Hepatocyte (in vitro differentiated cells): Measurements from ENCODE around the gene RGS19. TPM values are rescaled to one million over a fixed set of nuclear protein-coding genes. Genes with fewer than 3 reads are reported as not detected.
A peak's percentile ranks its signal among the peaks of the same experiment; 100 is the strongest.

Experiments used
- DNase-seq: peaks from one replicate; pipeline ENCODE4 v3.0.0-alpha.2; 2016; ENCODE audit warnings: low spot score
- H2AFZ ChIP-seq: fragments of 200-600 bp; sonication (generic); 2 replicates; pipeline ENCODE4 v1.6.0; 2016; ENCODE audit warnings: antibody characterized with exemption, mild to moderate bottlenecking
- H3K27ac ChIP-seq: fragments of 200-600 bp; sonication (generic); 2 replicates; pipeline ENCODE4 v1.5.1; 2016; ENCODE audit warnings: mild to moderate bottlenecking
- H3K27me3 ChIP-seq: fragments of 200-600 bp; sonication (generic); 2 replicates; pipeline ENCODE4 v1.6.1; 2016
- H3K36me3 ChIP-seq: fragments of 200-600 bp; sonication (generic); replicated peaks from 2 replicates; pipeline ENCODE4 v1.5.1; 2016; ENCODE audit warnings: low read depth; ENCODE audit not compliant: insufficient read depth
- H3K4me1 ChIP-seq: fragments of 200-600 bp; sonication (generic); 2 replicates; pipeline ENCODE4 v1.5.1; 2016; ENCODE audit warnings: mild to moderate bottlenecking, moderate library complexity; ENCODE audit not compliant: insufficient read depth
- H3K4me2 ChIP-seq: fragments of 200-600 bp; sonication (generic); 2 replicates; pipeline ENCODE4 v1.6.0; 2016
- H3K4me3 ChIP-seq: fragments of 200-600 bp; sonication (generic); 2 replicates; pipeline ENCODE4 v1.5.1; 2016; ENCODE audit warnings: mild to moderate bottlenecking
- H3K79me2 ChIP-seq: fragments of 200-600 bp; sonication (generic); 2 replicates; pipeline ENCODE4 v1.6.0; 2017; ENCODE audit warnings: mild to moderate bottlenecking
- H3K9me2 ChIP-seq: fragments of 200-600 bp; sonication (generic); replicated peaks from 2 replicates; pipeline ENCODE4 v1.6.0; 2017; ENCODE audit warnings: mild to moderate bottlenecking; ENCODE audit not compliant: insufficient read depth
- H3K9me3 ChIP-seq: fragments of 200-600 bp; sonication (generic); 2 replicates; pipeline ENCODE4 v1.5.1; 2016; ENCODE audit warnings: low read depth, mild to moderate bottlenecking
- H4K20me1 ChIP-seq: fragments of 200-600 bp; sonication (generic); 2 replicates; pipeline ENCODE4 v1.6.0; 2016; ENCODE audit warnings: mild to moderate bottlenecking; ENCODE audit not compliant: insufficient read depth, poor library complexity, severe bottlenecking
- EZH2 ChIP-seq: fragments of 200-600 bp; sonication (generic); IDR thresholded peaks from 2 replicates; pipeline ENCODE4 v1.6.1; 2016; ENCODE audit warnings: antibody characterized with exemption, mild to moderate bottlenecking, borderline replicate concordance
- EZH2phosphoT487 ChIP-seq: fragments of 200-600 bp; sonication (generic); IDR thresholded peaks from one replicate; pipeline ENCODE4 v1.6.1; 2018; ENCODE audit warnings: antibody characterized with exemption, mild to moderate bottlenecking, low read depth, moderate library complexity; ENCODE audit not compliant: unreplicated experiment, severe bottlenecking
- WGBS: methylation state at CpG from one replicate; pipeline ENCODE4 v1.1.6; 2016; ENCODE audit warnings: low lambda C conversion rate; ENCODE audit errors: missing lambda C conversion rate; 5-methylcytosine and 5-hydroxymethylcytosine counted together
- polyA plus RNA-seq: library from polyadenylated mRNA; unstranded; fragments of >200 nt; fragmentation: Nextera tagmentation; extraction: Ambion mirVana; gene quantifications from 2 replicates; pipeline ENCODE4 v1.2.1, GENCODE V29; 2016
- total RNA-seq: library from RNA; depleted of rRNA; stranded (reverse); fragments of >200 nt; gene quantifications from 2 replicates; pipeline ENCODE4 v1.2.3, GENCODE V29; 2014
- TF ChIP-seq, protein P1 (sequence below): fragments of 200-600 bp; sonication (generic); IDR thresholded peaks from 2 replicates; pipeline ENCODE4 v1.5.1; 2016; ENCODE audit warnings: antibody characterized with exemption, mild to moderate bottlenecking; ENCODE audit not compliant: poor library complexity

The RGS19 gene
- total and polyA plus RNA-seq, 2 experiments from 2014 or later, result 8.8 to 10.9 TPM

DNA sequence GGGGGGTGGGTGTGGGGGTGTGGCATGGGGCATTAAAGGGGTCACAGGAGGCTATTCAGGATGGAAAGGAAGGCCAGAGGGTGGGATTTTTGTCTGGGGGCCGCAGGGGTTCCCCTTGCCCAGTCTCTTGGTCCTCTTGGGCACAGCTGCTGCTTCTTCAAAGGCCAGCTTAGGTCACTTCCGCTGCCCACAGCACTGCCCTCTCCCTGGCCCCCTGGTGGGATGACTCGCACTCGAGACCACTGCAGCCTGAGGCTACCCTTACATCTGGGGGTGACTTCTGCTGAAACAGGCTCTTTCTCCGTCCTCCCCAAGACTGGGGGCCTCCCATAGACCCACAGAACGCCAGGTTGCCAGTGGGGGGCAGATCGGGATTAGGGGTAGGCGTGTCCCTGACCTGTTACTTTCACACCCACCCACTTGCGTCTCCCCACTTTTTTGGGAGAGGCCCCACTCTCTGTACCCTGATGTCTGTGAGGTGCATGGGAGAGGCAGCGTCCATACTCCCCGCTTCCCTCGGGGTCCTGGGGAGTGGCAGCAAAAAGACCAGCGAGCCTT is 3.6 kb upstream of the RGS19 start:
- DNase-seq, result no peak
- Histone ChIP-seq H3K9me2 (no peaks in the 10 kb centered on the region), H4K20me1 (no peaks in the 10 kb centered on the region), H3K4me3 (peak overlapping the region; percentile 61), H3K4me1 (peaks cover 19% of the 10 kb centered on the region), H3K27me3 (peaks cover 38% of the 10 kb centered on the region), H2AFZ (no peak overlapping the region), H3K79me2 (no peaks in the 10 kb centered on the region), H3K36me3 (no peaks in the 10 kb centered on the region), H3K27ac (no peak overlapping the region), H3K9me3 (no peaks in the 10 kb centered on the region), H3K4me2 (peak overlapping the region; percentile 99)
- TF ChIP-seq EZH2phosphoT487, result no peak
- TF ChIP-seq EZH2, result no peak
- TF ChIP-seq, protein P1, sequence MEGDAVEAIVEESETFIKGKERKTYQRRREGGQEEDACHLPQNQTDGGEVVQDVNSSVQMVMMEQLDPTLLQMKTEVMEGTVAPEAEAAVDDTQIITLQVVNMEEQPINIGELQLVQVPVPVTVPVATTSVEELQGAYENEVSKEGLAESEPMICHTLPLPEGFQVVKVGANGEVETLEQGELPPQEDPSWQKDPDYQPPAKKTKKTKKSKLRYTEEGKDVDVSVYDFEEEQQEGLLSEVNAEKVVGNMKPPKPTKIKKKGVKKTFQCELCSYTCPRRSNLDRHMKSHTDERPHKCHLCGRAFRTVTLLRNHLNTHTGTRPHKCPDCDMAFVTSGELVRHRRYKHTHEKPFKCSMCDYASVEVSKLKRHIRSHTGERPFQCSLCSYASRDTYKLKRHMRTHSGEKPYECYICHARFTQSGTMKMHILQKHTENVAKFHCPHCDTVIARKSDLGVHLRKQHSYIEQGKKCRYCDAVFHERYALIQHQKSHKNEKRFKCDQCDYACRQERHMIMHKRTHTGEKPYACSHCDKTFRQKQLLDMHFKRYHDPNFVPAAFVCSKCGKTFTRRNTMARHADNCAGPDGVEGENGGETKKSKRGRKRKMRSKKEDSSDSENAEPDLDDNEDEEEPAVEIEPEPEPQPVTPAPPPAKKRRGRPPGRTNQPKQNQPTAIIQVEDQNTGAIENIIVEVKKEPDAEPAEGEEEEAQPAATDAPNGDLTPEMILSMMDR, result no peak
- 31% methylated on average over 10 of the region's 13 CpGs for WGBS

DNA sequence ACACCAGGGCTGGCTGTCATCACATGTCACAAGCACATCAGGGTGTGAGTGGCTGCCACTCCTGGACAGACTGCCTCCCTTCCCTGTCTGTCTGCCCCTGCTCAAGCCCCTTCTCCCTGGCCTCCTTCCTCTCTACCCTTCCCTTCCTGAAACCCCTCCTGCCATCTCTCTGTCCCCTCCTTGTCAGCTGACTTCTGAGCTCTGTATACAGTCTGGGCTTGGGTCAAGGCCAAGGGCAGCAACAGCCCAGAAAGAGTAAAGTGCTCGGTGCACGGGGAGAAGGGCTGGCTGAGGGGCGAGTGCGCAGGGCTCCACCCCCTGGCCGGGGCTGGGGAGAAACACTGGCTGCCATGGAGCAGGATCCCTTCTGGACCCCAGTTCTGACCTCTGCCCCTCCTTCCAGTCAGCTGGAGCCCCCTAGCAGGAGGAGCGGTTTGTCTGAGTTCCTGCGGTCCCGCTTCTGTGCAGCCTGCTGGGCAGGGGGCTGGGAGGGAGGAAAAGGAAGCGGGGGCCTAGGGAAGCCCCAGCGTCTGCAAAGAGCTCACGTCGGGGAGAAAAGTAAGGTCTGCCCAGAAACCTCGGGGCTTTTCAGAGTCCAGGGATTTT is 2.9 kb upstream of the RGS19 start:
- Histone ChIP-seq H2AFZ (no peak overlapping the region), H3K27ac (no peak overlapping the region)

DNA sequence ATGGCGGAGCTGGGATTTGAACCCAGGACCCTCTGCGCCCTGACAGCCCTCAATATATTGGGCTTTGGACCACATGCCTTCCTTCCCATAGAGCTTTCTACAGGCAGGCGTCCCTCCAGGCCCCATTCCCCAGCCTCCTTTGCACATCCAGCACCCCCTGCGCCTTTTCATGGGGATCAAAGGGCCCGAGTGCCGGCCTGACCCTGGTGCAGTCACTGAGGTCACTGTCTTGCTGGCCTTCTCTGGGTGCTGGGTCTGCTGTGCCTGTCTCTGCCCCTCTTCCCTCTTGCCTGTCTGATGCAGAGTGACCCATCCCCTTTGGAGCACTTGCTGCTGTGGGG is 2.3 kb upstream of the RGS19 start:
- Histone ChIP-seq H3K36me3 (no peaks in the 10 kb centered on the region), H3K9me3 (no peaks in the 10 kb centered on the region), H3K27me3 (peaks cover 38% of the 10 kb centered on the region), H3K4me2 (no peak overlapping the region), H3K4me1 (peaks cover 19% of the 10 kb centered on the region), H3K79me2 (no peaks in the 10 kb centered on the region), H4K20me1 (no peaks in the 10 kb centered on the region), H3K9me2 (no peaks in the 10 kb centered on the region), H3K4me3 (no peak overlapping the region), H3K27ac (no peak overlapping the region), H2AFZ (no peak overlapping the region)
- no peak for DNase-seq
- no peak for TF ChIP-seq EZH2
- TF ChIP-seq, protein P1, result no peak
- no peak for TF ChIP-seq EZH2phosphoT487
- 98% methylated on average over 6 of the region's 6 CpGs for WGBS

More for the DNA sequence above, 2.9 kb upstream of the RGS19 start:
- no peak overlapping the region for H3K4me2 ChIP-seq
- H3K79me2 ChIP-seq, result no peaks in the 10 kb centered on the region
- no peaks in the 10 kb centered on the region for H4K20me1 ChIP-seq
- H3K9me2 ChIP-seq, result no peaks in the 10 kb centered on the region
- H3K4me3 ChIP-seq, result no peak overlapping the region
- H3K9me3 ChIP-seq, result no peaks in the 10 kb centered on the region
- H3K4me1 ChIP-seq, result peaks cover 19% of the 10 kb centered on the region
- no peak for TF ChIP-seq EZH2phosphoT487
- no peak for TF ChIP-seq EZH2
- TF ChIP-seq, protein P1, result no peak
- H3K36me3 ChIP-seq, result no peaks in the 10 kb centered on the region
- 36% methylated on average over 8 of the region's 13 CpGs for WGBS
- H3K27me3 ChIP-seq, result peaks cover 38% of the 10 kb centered on the region
- no peak for DNase-seq
